K562 (cell line): ENCODE data around the gene HDGFL2. TPM values are rescaled to one million over a fixed set of nuclear protein-coding genes. Genes with fewer than 3 reads are reported as not detected.

Experiments
- ATF7 ChIP-seq: fragments of 450-650 bp; IDR thresholded peaks from 2 replicates; pipeline ENCODE4 v1.7.1; 2014; ENCODE audit warnings: mild to moderate bottlenecking, moderate library complexity
- CREB1 ChIP-seq, 2 experiments: sonication (generic) in 1 of 2; formaldehyde crosslinking in 1 of 2; IDR thresholded peaks; 2 replicates each; pipeline versions ENCODE4 v1.6.1 to v1.8.0; 2012 to 2022; ENCODE audit warnings: inconsistent platforms in 1 of 2, mild to moderate bottlenecking in 1 of 2, missing genetic modification reagents in 1 of 2, moderate library complexity in 1 of 2
- CREM ChIP-seq: IDR thresholded peaks from 2 replicates; pipeline ENCODE4 v1.6.1; 2014; ENCODE audit warnings: antibody characterized with exemption, low read depth
- GABPB1 ChIP-seq: sonication (generic); formaldehyde crosslinking; IDR thresholded peaks from 2 replicates; pipeline ENCODE4 v1.8.0; 2022; ENCODE audit warnings: mild to moderate bottlenecking, missing genetic modification reagents
- LEF1 ChIP-seq: fragments of 450-650 bp; IDR thresholded peaks from 2 replicates; pipeline ENCODE4 v1.6.1; 2016; ENCODE audit warnings: mild to moderate bottlenecking
- MTA2 ChIP-seq: fragments of 450-650 bp; IDR thresholded peaks from 2 replicates; pipeline ENCODE4 v1.6.1; 2016; ENCODE audit warnings: low read depth
- POLR2AphosphoS5 ChIP-seq: IDR thresholded peaks from 2 replicates; pipeline ENCODE4 v1.6.1; 2011; ENCODE audit warnings: mild to moderate bottlenecking, low read depth, low read length, moderate library complexity; ENCODE audit not compliant: control insufficient read depth, insufficient read depth
- SPI1 ChIP-seq: IDR thresholded peaks from 2 replicates; pipeline ENCODE4 v1.6.1; 2011; ENCODE audit warnings: low read depth, low read length, control low read depth, borderline replicate concordance
- SREBF1 ChIP-seq: fragments of 150-350 bp; IDR thresholded peaks from 2 replicates; pipeline ENCODE4 v1.6.1; 2014; ENCODE audit warnings: antibody characterized with exemption, low read depth, low read length, borderline replicate concordance
- SRF ChIP-seq, 2 experiments: fragments of 250-450, 450-650 bp in 1 of 2; sonication (Bioruptor Pico) in 1 of 2; sonication (generic) in 1 of 2; formaldehyde crosslinking; IDR thresholded peaks; 2 replicates each; pipeline versions ENCODE4 v1.5.0 to v1.5.1; 2020 to 2022; ENCODE audit warnings: mild to moderate bottlenecking in 1 of 2, missing genetic modification reagents in 1 of 2
- ZNF445 ChIP-seq: fragments of 250-450 bp; sonication (Bioruptor Pico); IDR thresholded peaks from 2 replicates; pipeline ENCODE4 v1.4.0; 2020; ENCODE audit warnings: low read depth, mild to moderate bottlenecking, moderate library complexity
- polyA plus RNA-seq, 8 experiments: library from polyadenylated mRNA; depleted of rRNA in 4 of 8; stranded (reverse) in 5 of 8; unstranded in 3 of 8; fragments of >200 nt; fragmentation: Nextera tagmentation in 2 of 8; fragmentation: Illumina TruSeq in 1 of 8; extraction: Ambion mirVana in 2 of 8; extraction: Trizol in 1 of 8; gene quantifications; 2 replicates each; pipeline versions ENCODE4 v1.2.1 to v1.2.3, GENCODE V29; 2011 to 2014; ENCODE audit warnings: inconsistent platforms in 1 of 8, missing spikeins in 1 of 8
- total RNA-seq, 7 experiments: library from RNA; depleted of rRNA in 6 of 7; stranded (reverse); fragments of >200 nt in 6 of 7; fragmentation: Illumina TruSeq in 2 of 7; extraction: Trizol in 2 of 7; gene quantifications; 2 replicates each; pipeline versions ENCODE4 v1.2.1 to v1.2.3, GENCODE V29; 2011 to 2021; ENCODE audit warnings: low replicate concordance in 1 of 7
- TF ChIP-seq, protein P1 (sequence below), 2 experiments: fragments of 450-650 bp; formaldehyde crosslinking in 1 of 2; IDR thresholded peaks; 2 replicates each; pipeline versions ENCODE4 v1.4.0 to v1.6.1; 2014 to 2020; ENCODE audit warnings: mild to moderate bottlenecking in 2 of 2, borderline replicate concordance in 1 of 2, low read depth in 1 of 2
- TF ChIP-seq, protein P2 (sequence below): fragments of 450-650 bp; formaldehyde crosslinking; IDR thresholded peaks from 2 replicates; pipeline ENCODE4 v1.4.0; 2020; ENCODE audit warnings: mild to moderate bottlenecking, mixed read lengths
- TF ChIP-seq, protein P3 (sequence below): sonication (generic); formaldehyde crosslinking; IDR thresholded peaks from 2 replicates; pipeline ENCODE4 v1.5.0; 2020; ENCODE audit warnings: missing genetic modification reagents

HDGFL2 gene
- total and polyA plus RNA-seq, 9 of the 15 experiments (the other 6 are each of a cell fraction or from before 2014, with no cell fraction given) = 0.13 to 61.7 (median 16.0) TPM

DNA sequence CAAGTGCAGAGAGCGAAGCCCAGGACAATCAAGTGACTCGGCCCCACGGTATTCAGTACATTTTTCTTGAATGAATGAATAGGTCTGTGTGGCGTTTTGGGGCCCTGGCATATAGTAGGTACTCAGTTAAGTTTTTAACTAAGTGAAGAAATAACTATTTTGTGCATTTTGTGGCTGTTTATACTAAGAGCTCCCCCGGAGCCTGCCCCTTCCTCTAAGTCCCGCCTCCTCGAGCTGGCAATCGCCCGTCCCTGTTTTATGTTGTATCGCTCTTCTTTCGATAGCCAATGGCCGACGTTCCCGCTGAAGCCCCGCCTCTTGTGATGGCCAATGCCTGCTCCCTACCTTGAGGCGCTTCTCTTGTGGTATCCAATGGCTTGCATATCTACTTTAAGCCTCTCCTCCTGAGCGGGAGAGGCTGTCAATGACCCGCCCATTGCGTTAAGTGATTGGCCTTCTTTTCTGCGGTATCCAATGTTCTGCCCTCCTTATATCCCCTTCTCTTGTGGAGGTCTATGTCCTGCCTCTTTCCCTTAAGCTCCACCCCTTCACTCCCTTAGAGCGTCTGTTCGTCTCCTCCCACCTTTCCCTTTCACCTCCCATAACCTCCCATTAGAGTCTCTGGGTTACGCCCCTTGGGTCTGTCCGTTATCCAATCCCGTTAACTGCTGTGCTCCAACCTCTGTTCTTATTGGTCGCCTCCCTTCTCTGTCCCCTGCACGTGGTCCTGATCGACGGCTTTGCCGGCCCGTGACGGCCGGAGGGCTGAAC, 509 bp upstream of the HDGFL2 start (continued):
- TF ChIP-seq, protein P1, sequence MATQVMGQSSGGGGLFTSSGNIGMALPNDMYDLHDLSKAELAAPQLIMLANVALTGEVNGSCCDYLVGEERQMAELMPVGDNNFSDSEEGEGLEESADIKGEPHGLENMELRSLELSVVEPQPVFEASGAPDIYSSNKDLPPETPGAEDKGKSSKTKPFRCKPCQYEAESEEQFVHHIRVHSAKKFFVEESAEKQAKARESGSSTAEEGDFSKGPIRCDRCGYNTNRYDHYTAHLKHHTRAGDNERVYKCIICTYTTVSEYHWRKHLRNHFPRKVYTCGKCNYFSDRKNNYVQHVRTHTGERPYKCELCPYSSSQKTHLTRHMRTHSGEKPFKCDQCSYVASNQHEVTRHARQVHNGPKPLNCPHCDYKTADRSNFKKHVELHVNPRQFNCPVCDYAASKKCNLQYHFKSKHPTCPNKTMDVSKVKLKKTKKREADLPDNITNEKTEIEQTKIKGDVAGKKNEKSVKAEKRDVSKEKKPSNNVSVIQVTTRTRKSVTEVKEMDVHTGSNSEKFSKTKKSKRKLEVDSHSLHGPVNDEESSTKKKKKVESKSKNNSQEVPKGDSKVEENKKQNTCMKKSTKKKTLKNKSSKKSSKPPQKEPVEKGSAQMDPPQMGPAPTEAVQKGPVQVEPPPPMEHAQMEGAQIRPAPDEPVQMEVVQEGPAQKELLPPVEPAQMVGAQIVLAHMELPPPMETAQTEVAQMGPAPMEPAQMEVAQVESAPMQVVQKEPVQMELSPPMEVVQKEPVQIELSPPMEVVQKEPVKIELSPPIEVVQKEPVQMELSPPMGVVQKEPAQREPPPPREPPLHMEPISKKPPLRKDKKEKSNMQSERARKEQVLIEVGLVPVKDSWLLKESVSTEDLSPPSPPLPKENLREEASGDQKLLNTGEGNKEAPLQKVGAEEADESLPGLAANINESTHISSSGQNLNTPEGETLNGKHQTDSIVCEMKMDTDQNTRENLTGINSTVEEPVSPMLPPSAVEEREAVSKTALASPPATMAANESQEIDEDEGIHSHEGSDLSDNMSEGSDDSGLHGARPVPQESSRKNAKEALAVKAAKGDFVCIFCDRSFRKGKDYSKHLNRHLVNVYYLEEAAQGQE (IDR thresholded peaks at IDR 0.05; ENCODE audit: borderline replicate concordance) = peak; percentile 94
- TF ChIP-seq, protein P1 (CRISPR knock-in tag; IDR thresholded peaks at IDR 0.05; ENCODE audit: low read depth) = no peak
- TF ChIP-seq GABPB1 (CRISPR knock-in tag) = peak; percentile 92
- peak; percentile 82 for TF ChIP-seq POLR2AphosphoS5
- no peak; the same call in 1 of the 2 replicates for TF ChIP-seq CREB1 (IDR thresholded peaks at IDR 0.05)
- TF ChIP-seq CREB1 (CRISPR knock-in tag; IDR thresholded peaks at IDR 0.05) = peak; percentile 80
- TF ChIP-seq, protein P2, sequence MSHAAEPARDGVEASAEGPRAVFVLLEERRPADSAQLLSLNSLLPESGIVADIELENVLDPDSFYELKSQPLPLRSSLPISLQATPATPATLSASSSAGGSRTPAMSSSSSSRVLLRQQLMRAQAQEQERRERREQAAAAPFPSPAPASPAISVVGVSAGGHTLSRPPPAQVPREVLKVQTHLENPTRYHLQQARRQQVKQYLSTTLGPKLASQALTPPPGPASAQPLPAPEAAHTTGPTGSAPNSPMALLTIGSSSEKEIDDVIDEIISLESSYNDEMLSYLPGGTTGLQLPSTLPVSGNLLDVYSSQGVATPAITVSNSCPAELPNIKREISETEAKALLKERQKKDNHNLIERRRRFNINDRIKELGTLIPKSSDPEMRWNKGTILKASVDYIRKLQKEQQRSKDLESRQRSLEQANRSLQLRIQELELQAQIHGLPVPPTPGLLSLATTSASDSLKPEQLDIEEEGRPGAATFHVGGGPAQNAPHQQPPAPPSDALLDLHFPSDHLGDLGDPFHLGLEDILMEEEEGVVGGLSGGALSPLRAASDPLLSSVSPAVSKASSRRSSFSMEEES (CRISPR knock-in tag) = no peak
- peak; percentile 77; the same call in 1 of the 2 replicates for TF ChIP-seq SREBF1
- no peak for TF ChIP-seq ZNF445 (CRISPR knock-in tag)
- TF ChIP-seq SRF (CRISPR knock-in tag; IDR thresholded peaks at IDR 0.05) = peak in 1 of 2 experiments; percentile 77; a peak in 2 of 4 replicates
- TF ChIP-seq, protein P3, sequence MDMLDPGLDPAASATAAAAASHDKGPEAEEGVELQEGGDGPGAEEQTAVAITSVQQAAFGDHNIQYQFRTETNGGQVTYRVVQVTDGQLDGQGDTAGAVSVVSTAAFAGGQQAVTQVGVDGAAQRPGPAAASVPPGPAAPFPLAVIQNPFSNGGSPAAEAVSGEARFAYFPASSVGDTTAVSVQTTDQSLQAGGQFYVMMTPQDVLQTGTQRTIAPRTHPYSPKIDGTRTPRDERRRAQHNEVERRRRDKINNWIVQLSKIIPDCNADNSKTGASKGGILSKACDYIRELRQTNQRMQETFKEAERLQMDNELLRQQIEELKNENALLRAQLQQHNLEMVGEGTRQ (CRISPR knock-in tag) = peak; percentile 99
- TF ChIP-seq CREM = peak; percentile 78
- TF ChIP-seq LEF1 = peak; percentile 43; the same call in 1 of the 2 replicates
- no peak for TF ChIP-seq MTA2
- peak; percentile 72 for TF ChIP-seq ATF7
- no peak for TF ChIP-seq SPI1
